Testis (tissue), 2 donors: Measurements from ENCODE around the gene CDH23.

Experiments
- POLR2A ChIP-seq: fragments of 450-650 bp; IDR thresholded peaks from one replicate; pipeline ENCODE4 v1.6.1; 2017; ENCODE audit warnings: antibody characterized with exemption, mild to moderate bottlenecking, moderate library complexity
- TF ChIP-seq, protein P1 (sequence below), 3 experiments: fragments of 450-650 bp in 2 of 3; fragments of 200-600 bp in 1 of 3; sonication (generic) in 1 of 3; IDR thresholded peaks; one replicate each; pipeline ENCODE4 v1.5.1; 2016 to 2019; ENCODE audit warnings: antibody characterized with exemption in 3 of 3, mild to moderate bottlenecking in 2 of 3, moderate library complexity in 1 of 3

DNA sequence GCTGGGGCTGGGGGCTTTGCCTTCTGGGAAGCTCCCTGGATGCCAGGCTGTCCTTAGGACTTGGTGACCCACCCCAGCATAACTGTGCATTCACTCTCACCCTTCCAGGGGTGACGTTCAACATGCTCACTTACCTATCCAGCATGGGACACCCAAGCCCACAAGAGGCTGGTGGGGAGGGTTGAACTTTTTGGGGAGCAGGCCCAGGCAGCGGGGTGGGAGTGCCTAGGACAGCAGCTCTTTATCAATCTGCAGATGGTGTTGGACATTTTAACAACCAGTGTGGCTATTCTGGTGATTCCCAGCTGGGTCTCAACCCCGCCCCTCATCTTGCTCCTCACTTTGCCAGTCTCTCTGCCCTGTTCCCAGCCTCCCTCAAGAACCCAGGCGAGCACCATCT lies 86.4 kb downstream of the CDH23 start:
- TF ChIP-seq, protein P1, sequence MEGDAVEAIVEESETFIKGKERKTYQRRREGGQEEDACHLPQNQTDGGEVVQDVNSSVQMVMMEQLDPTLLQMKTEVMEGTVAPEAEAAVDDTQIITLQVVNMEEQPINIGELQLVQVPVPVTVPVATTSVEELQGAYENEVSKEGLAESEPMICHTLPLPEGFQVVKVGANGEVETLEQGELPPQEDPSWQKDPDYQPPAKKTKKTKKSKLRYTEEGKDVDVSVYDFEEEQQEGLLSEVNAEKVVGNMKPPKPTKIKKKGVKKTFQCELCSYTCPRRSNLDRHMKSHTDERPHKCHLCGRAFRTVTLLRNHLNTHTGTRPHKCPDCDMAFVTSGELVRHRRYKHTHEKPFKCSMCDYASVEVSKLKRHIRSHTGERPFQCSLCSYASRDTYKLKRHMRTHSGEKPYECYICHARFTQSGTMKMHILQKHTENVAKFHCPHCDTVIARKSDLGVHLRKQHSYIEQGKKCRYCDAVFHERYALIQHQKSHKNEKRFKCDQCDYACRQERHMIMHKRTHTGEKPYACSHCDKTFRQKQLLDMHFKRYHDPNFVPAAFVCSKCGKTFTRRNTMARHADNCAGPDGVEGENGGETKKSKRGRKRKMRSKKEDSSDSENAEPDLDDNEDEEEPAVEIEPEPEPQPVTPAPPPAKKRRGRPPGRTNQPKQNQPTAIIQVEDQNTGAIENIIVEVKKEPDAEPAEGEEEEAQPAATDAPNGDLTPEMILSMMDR (IDR thresholded peaks at IDR 0.05): no peak
- no peak for TF ChIP-seq POLR2A
